Epithelial cell of proximal tubule (primary cell): ENCODE results near the gene PCCA. TPM values are rescaled to one million over a fixed set of nuclear protein-coding genes. Genes with fewer than 3 reads are reported as not detected.

ENCODE experiments used
- DNase-seq: peaks from one replicate; pipeline ENCODE4 v3.0.0-alpha.2; 2011; ENCODE audit warnings: low read depth
- H3K4me3 ChIP-seq: 2 replicates; pipeline ENCODE4 v1.5.1; 2011; ENCODE audit warnings: low read depth, mild to moderate bottlenecking, low read length
- CTCF ChIP-seq: conservative IDR thresholded peaks from 2 replicates; pipeline ENCODE4 v1.5.1; 2012; ENCODE audit warnings: low read depth, mild to moderate bottlenecking, low read length
- total RNA-seq: library from RNA; depleted of rRNA; stranded (reverse); fragments of >200 nt; gene quantifications from 2 replicates; pipeline ENCODE4 v1.2.3, GENCODE V29; 2015

PCCA gene
- total RNA-seq, 1 donor from 2014 or later = 17.8 TPM

- no peak for DNase-seq
- TF ChIP-seq CTCF = no peak
- H3K4me3 ChIP-seq = no peak overlapping the region
Measured at GRCh38 chr13:100512422-100512821, 423.5 kb downstream of the PCCA start.

GRCh38 chr13:100513171-100513570 lies 424.3 kb downstream of the PCCA start:
- no peak for TF ChIP-seq CTCF
- H3K4me3 ChIP-seq = no peak overlapping the region
- DNase-seq = no peak

- TF ChIP-seq CTCF = no peak
- no peak overlapping the region for H3K4me3 ChIP-seq
- no peak for DNase-seq
Measured at GRCh38 chr13:100513987-100514670, 425.2 kb downstream of the PCCA start.

GRCh38 chr13:100514788-100515409 lies 426.0 kb downstream of the PCCA start:
- peak; percentile 100 for TF ChIP-seq CTCF
- peak; percentile 26 for DNase-seq

GRCh38 chr13:100515410-100515800 lies 426.5 kb downstream of the PCCA start:
- TF ChIP-seq CTCF = no peak
- DNase-seq = no peak
- H3K4me3 ChIP-seq = no peak overlapping the region

More at GRCh38 chr13:100514788-100515409, 426.0 kb downstream of the PCCA start:
- H3K4me3 ChIP-seq = no peak overlapping the region

- peak; percentile 72 for DNase-seq
- TF ChIP-seq CTCF = no peak
- peak overlapping the region; percentile 28 for H3K4me3 ChIP-seq
Measured at GRCh38 chr13:100517135-100517534, 428.2 kb downstream of the PCCA start.

- no peak overlapping the region for H3K4me3 ChIP-seq
- no peak for TF ChIP-seq CTCF
- no peak for DNase-seq
Measured at GRCh38 chr13:100517728-100518127, 428.8 kb downstream of the PCCA start.
